ENCODE measurements around the gene PRKAG2.
"Not testable (repeated sequence)": the region's sequence is repeated elsewhere in the genome, so short reads cannot be mapped to it uniquely, and the experiment has no call there.

PRKAG2 gene

DNA sequence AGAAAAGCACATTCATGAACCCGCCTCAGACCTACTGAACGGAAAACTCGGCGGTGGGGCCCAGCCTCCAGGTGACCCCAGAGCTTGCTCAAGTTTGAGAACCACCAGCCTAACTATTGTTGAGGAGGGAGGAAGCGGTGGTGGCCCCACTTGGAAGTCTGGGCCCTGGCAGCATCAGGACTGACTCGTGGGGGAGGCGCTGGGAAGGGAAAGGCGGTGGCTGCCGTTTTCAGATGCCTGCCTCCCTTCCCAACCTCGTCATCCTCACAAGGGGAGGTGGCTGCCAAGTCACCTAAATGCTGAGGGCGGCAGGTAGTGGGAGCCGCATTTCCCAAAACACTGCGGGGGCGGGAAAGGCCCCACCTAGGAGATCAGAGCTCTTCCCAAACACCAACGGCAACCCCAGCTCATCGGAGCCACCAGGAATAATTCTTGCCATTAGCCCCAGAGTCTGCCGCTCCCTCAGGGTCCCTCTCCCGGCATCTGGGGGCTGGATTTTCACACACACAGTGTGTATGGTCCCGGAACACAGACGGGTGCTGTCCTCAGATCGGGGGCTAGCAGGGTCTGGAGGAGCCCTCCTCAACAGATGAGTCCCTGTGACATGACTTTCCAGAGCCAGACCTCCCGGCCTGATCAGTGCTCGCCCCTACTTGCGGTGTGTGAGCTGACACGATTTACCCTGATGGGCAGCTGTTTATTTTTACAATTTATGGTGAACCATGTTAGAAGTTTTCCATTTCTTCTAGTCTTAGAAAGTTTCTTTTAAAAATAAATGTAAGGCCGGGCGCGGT is 31.3 kb downstream of the PRKAG2 start:
- no peak overlapping the region for H3K27ac Mint-ChIP-seq
- H3K4me1 Mint-ChIP-seq (ENCODE audit: low read depth): peaks cover 2% of the 10 kb centered on the region
- H3K36me3 Mint-ChIP-seq: peaks cover 2% of the 10 kb centered on the region
- no peak overlapping the region for H3K4me3 Mint-ChIP-seq
- H3K9me3 Mint-ChIP-seq (ENCODE audit: low read depth): no peaks in the 10 kb centered on the region
- H3K27me3 Mint-ChIP-seq: no peaks in the 10 kb centered on the region

DNA sequence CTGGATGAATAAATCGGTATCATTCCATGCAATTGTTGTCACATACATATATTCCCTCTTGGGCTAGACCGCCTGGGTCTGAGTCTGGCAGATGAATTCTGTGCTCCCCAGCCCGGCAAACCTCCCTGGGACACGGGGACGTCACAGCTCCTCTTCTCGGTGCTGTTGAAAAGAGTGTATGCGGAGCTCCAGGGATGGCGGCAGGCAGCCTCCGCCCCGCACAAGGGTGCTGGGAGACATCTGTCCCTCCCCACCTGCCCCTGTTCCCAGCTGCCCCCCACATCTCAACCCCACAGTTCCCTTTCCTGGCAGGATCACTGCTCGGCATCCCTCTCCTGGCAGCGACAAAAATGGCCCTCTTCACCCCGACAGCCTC is 32.1 kb downstream of the PRKAG2 start:
- H3K9me3 Mint-ChIP-seq (ENCODE audit: low read depth): no peaks in the 10 kb centered on the region
- no peaks in the 10 kb centered on the region for H3K27me3 Mint-ChIP-seq
- H3K4me1 Mint-ChIP-seq (ENCODE audit: low read depth): peaks cover 6% of the 10 kb centered on the region
- no peak overlapping the region for H3K27ac Mint-ChIP-seq
- H3K4me3 Mint-ChIP-seq: no peak overlapping the region
- H3K36me3 Mint-ChIP-seq: peaks cover 2% of the 10 kb centered on the region

DNA sequence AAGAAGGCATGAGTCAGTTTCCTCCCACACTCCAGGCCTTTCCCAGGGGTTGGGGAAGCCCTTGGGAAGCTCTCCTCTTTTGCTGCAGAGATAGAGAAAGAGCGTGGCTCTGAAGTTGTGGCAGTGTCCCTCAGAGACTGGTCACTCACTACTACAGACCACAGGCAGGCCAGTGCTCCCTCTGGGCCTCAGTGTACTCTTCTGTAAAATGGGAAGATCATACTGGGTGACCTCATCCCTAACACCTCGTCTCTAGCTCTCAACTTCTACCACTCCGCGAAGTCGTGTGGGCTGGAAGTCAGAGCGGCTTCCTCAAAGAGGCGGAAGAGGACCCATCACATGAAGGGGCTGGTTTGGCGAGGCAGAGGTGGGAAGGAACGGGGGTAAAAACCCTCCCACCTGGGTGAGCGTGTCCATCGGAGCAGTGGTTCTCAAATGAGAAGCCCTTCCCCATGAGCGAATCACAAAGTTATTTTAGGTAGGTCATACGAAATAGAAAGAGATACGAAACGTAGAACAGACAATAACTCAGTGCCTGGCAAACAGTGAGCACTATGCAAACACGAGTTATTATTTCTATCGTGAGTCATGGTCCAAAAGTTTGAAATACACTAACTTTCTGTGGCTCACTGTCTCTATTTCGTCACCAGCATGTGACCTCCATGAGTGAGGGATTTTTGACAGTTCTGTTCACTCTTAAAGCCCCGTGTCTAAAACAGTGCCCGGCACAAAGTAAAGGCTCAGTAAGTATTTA is 32.7 kb downstream of the PRKAG2 start:
- Mint-ChIP-seq H3K4me3 (no peak overlapping the region), H3K27ac (no peak overlapping the region), H3K36me3 (peaks cover 2% of the 10 kb centered on the region)

DNA sequence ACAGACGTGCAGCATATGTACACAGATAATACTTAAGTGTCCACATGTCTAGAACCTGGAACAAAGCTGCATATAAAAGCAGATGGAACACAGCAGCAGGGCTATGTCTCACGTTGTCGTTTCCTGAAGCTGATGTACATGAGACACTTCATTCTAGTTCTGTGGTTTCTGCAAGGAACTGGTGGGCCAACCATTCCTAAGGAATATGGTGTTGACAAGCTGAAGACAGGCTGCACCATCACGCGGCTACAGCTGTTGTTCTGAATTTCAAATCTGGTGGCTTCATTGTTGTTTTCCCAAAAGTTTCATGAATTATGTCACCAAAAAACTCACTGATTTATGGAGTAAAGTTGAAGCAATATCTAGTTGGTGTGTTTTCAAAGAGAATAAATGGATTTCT is 33.7 kb downstream of the PRKAG2 start:
- peaks cover 20% of the 10 kb centered on the region for H3K4me1 Mint-ChIP-seq (ENCODE audit: low read depth)
- no peak overlapping the region for H3K4me3 Mint-ChIP-seq
- no peaks in the 10 kb centered on the region for H3K27me3 Mint-ChIP-seq
- no peak overlapping the region for H3K27ac Mint-ChIP-seq
- peaks cover 2% of the 10 kb centered on the region for H3K36me3 Mint-ChIP-seq
- H3K9me3 Mint-ChIP-seq (ENCODE audit: low read depth): no peaks in the 10 kb centered on the region

More for the DNA sequence above, 32.7 kb downstream of the PRKAG2 start:
- Mint-ChIP-seq H3K27me3 (no peaks in the 10 kb centered on the region), H3K9me3 (ENCODE audit: low read depth) (no peaks in the 10 kb centered on the region), H3K4me1 (ENCODE audit: low read depth) (peaks cover 12% of the 10 kb centered on the region)

DNA sequence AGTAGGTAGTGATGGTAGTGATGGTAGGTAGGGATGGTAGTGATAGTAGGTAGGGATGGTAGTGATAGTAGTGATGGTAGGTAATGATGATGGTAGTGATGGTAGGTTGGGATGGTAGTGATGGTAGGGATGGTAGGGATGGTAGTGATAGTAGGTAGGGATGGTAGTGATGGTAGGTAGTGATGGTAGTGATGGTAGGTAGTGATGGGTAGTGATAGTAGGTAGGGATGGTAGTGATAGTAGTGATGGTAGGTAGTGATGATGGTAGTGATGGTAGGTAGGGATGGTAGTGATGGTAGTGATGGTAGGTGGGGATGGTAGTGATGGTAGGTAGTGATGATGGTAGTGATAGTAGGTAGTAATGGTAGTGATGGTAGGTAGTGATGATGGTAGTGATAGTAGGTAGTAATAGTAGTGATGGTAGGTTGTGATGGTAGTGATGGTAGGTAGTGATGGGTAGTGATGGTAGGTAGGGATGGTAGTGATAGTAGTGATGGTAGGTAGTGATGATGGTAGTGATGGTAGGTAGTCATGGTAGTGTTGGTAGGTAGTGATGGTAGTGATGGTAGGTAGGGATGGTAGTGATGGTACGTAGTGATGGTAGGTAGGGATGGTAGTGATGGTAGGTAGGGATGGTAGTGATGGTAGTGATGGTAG is 35.4 kb downstream of the PRKAG2 start:
- not testable (repeated sequence) for H3K36me3 Mint-ChIP-seq; H3K27me3 Mint-ChIP-seq; H3K4me3 Mint-ChIP-seq; H3K27ac Mint-ChIP-seq; H3K9me3 Mint-ChIP-seq (ENCODE audit: low read depth)
- peaks cover 26% of the 10 kb centered on the region for H3K4me1 Mint-ChIP-seq (ENCODE audit: low read depth)

DNA sequence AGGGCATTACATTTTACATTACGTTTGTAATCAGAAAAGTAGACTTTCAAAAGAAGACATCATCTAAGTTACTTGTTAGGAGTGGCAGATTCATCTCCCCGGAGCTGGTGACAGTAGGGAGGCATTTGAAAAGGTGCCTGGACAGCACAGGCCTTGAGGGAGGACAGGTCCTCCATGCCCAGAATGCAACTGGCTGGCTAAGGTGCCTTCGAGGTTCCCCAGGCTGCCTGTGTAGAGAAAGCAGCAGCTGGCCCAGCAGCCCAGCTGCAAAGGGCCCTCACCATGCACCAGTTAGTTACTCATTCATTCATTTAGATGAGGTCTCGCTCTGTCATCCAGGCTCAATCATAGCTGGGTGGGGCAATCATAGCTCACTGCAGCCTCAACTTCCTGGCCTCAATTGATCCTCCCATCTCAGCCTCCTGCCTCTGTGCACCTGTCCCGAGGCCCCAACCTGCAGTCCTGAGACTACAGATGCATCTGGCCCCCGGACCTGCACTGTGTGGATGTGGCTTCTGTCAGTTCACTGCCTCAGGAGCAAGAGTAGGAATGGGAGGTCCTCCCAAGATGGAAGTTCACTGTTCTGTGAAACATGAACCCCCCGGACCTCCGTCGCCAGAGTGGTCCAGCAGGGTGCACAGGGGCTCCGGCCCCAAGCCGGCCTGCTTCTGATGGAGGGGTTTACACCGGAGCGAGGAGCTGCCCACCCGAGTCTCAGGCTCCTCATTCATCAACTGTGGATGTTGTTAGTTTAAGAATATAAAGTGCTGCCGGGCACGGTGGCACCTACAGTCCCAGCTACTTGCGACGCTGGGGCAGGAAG is 36.6 kb downstream of the PRKAG2 start:
- H3K36me3 Mint-ChIP-seq: peaks cover 2% of the 10 kb centered on the region
- H3K27me3 Mint-ChIP-seq: no peaks in the 10 kb centered on the region
- peak overlapping the region; percentile 13 for H3K4me3 Mint-ChIP-seq
- H3K27ac Mint-ChIP-seq: peak overlapping the region; percentile 87
- H3K4me1 Mint-ChIP-seq (ENCODE audit: low read depth): peaks cover 28% of the 10 kb centered on the region
- H3K9me3 Mint-ChIP-seq (ENCODE audit: low read depth): no peaks in the 10 kb centered on the region

DNA sequence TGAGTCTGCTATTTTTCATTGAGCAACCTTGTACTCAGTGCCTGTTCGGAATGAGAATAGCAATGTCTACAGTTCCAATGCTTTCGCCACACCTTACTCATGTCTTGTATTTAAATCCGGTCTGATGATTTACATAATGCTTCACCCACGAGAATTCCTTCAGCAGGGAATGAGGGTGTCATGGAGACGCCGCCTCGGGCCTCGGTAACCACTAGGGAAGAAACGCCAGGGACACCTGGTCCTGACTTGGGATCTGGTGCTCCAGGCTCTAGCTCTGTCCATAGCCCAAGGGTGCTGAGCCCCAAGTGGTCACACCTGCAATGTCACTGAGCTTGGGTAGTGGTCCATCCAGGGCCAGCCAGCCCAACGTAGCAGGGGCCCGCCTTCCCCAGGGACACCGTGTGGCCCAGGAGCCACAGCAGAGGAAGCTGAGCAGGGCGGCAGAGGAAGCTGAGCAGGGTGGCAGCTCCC is 37.4 kb downstream of the PRKAG2 start:
- Mint-ChIP-seq H3K27me3 (no peaks in the 10 kb centered on the region), H3K4me3 (peak overlapping the region; percentile 75), H3K4me1 (ENCODE audit: low read depth) (peaks cover 30% of the 10 kb centered on the region), H3K9me3 (ENCODE audit: low read depth) (no peaks in the 10 kb centered on the region), H3K36me3 (no peaks in the 10 kb centered on the region), H3K27ac (peak overlapping the region; percentile 87)

DNA sequence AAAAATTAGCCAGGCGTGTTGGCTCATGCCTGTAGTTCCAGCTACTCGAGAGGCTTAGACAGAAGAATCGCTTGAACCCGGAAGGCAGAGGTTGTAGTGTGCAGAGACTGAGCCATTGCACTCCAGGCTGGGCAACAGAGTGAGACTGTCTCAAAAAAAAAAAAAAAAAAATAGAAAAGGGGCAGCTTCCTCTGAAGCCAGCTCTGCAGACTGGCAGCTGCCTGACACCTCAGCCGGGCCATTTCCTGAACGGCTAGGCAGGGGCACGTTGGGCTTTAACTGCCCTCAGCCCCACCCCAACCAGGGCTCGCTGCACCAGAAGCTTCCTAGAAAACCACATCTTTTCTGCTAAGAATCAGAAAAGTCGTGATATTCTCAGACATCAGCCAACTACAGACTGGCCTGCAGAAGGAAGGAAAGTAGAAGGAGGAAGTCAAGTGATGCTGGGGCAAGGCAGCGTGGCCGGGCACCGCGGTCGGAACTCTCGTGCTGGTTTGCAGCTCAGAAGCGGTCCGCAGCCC is 38.0 kb downstream of the PRKAG2 start:
- Mint-ChIP-seq H3K4me1 (ENCODE audit: low read depth) (peaks cover 34% of the 10 kb centered on the region), H3K4me3 (peak overlapping the region; percentile 75), H3K27ac (peak overlapping the region; percentile 87), H3K27me3 (no peaks in the 10 kb centered on the region), H3K36me3 (no peaks in the 10 kb centered on the region), H3K9me3 (ENCODE audit: low read depth) (no peaks in the 10 kb centered on the region)

DNA sequence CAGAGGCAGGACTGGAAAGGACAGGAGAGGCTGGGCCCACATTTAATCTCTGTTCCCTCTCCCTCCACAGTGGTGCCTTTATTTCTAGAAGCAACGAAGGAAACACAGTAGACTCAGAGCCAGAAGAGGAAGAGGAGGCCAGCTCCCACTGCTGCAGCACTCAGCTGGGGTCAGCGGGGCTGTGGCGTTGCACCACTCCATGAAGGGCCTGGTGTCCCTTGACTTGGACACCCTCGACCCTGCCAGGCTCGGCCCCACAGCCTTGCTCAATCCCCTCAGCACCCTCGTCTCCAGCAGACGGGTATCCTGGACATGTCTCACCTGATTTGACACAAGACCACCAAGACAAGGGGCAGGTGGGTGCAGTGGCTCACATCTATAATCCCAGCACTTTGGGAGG is 38.8 kb downstream of the PRKAG2 start:
- no peaks in the 10 kb centered on the region for H3K9me3 Mint-ChIP-seq (ENCODE audit: low read depth)
- H3K27me3 Mint-ChIP-seq: no peaks in the 10 kb centered on the region
- H3K4me1 Mint-ChIP-seq (ENCODE audit: low read depth): peaks cover 34% of the 10 kb centered on the region
- H3K36me3 Mint-ChIP-seq: peaks cover 1% of the 10 kb centered on the region
- no peak overlapping the region for H3K27ac Mint-ChIP-seq
- H3K4me3 Mint-ChIP-seq: peak overlapping the region; percentile 57

DNA sequence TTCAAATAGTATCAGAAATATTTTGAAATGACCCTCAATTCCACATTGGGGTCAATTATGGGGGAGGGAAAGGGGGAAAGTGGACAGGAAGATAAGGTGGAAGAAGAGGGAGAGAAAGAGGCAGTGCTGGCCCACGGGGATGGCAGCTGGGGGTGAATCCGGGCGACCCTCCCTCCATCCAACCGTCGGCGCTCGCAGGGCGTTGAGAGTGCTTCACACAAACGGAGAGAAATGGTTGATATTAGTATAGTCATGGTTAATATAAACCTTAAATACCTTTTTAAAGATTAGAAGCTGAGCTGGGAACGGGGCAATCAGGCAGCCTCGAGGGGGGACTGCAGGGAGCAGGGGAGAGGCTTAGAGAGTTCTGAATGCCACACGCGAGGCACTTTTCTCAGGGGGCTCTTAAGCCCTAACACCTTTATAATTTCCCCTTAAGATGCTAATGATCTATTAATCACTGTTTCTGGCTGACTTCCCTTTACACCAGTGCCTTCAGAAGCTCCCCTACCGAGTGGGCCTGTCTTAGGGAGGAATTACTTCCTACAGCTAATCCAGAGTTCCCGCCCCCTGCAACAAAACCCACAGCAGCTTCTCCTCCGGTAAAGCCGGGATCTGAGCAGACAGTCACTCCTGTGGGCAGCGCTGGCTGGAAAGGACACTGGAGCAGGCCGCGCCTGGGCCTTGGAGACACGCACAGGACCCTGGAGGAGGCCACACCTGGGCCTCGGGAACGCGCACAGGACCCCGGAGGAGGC is 39.5 kb downstream of the PRKAG2 start:
- Mint-ChIP-seq H3K27me3 (no peaks in the 10 kb centered on the region), H3K36me3 (peaks cover 4% of the 10 kb centered on the region), H3K4me3 (no peak overlapping the region), H3K9me3 (ENCODE audit: low read depth) (no peaks in the 10 kb centered on the region), H3K27ac (no peak overlapping the region), H3K4me1 (ENCODE audit: low read depth) (peaks cover 36% of the 10 kb centered on the region)

DNA sequence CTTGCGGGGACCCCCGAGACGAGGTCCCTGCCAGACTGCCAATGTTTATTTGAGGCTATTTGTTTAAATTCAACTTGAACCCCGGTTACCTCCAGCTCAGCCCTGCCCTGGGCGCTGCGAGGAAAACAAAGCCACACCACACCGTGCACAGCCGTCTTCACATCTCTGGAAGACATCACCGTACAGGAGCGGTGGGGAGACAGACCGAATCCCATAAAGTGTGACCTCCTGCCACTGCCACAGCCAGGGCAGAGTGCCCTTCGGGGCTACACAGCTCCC is 40.0 kb downstream of the PRKAG2 start:
- Mint-ChIP-seq H3K4me1 (ENCODE audit: low read depth) (peaks cover 36% of the 10 kb centered on the region), H3K27ac (no peak overlapping the region), H3K9me3 (ENCODE audit: low read depth) (no peaks in the 10 kb centered on the region), H3K27me3 (no peaks in the 10 kb centered on the region), H3K36me3 (peaks cover 4% of the 10 kb centered on the region), H3K4me3 (no peak overlapping the region)

DNA sequence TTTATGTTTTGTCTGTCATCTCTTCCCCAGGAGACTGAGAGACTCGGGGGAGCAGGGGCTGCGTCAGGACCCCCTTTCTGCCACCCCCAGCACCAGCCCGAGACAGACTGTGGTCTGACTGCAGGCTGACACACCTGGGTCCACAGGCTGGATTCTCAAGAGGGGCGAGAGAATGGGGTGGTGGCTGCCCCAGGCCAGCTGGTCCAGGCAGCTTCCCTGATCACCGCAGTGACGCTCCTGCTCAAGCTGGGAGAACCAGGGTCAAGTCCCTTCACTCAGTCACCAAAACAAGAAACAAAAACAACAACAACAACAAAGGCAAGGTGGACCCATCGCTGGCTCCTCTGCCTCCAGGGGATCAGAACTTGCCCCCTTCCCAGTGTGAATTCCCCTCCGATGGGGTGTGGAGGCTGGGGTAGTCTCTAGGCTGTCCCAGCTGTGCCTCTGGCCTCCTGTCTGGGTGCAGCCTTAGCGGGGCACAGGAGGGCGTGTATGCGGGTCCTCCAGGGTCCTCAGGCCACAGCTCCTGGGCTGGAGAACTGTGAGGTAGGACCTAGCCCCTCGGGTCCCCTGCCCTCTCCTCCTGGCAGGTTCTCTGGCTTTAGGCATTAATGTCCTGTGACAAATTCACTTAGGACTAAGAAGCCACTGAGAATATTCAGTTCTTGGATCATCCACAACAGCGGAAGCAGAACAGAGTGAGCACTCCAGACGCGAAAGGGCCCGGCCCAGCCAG is 40.6 kb downstream of the PRKAG2 start:
- Mint-ChIP-seq H3K9me3 (ENCODE audit: low read depth) (no peaks in the 10 kb centered on the region), H3K4me1 (ENCODE audit: low read depth) (peaks cover 36% of the 10 kb centered on the region), H3K27ac (no peak overlapping the region), H3K27me3 (no peaks in the 10 kb centered on the region), H3K36me3 (peaks cover 4% of the 10 kb centered on the region), H3K4me3 (no peak overlapping the region)

DNA sequence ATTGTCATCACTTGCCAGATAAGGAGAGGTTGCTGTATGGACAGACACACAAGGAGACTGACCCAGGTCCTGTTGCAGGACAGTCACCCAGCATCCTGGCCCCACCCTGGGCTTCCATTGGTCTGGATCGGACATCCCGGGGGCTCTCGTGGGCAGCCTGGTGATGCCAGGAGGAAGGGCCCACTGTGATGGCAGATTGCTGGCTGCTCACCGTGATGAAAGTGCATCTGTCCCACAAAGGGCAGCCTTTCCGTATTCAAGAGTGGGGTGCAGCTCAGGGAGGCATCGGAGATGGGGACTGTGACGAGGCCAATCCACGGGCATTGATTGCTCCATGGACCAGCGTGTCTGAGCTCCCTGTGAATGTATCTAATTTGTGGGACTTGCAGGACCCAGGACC is 41.3 kb downstream of the PRKAG2 start:
- Mint-ChIP-seq H3K4me3 (no peak overlapping the region), H3K4me1 (ENCODE audit: low read depth) (peaks cover 38% of the 10 kb centered on the region), H3K9me3 (ENCODE audit: low read depth) (no peaks in the 10 kb centered on the region)

More for the DNA sequence above, 41.3 kb downstream of the PRKAG2 start:
- peaks cover 4% of the 10 kb centered on the region for H3K36me3 Mint-ChIP-seq
- H3K27me3 Mint-ChIP-seq: no peaks in the 10 kb centered on the region
- no peak overlapping the region for H3K27ac Mint-ChIP-seq
